HCT116 (cell line): ENCODE measurements around the gene TANC1. TPM values are rescaled to one million over a fixed set of nuclear protein-coding genes. Genes with fewer than 3 reads are reported as not detected.

ENCODE experiments used
- ATAC-seq: fragments of 200-7000 bp; cut with Tn5 transposase; 2 replicates; pipeline ENCODE4 v1.9.1; 2020; ENCODE audit warnings: mild to moderate bottlenecking, moderate library complexity
- BruUV-seq: library from RNA; stranded (reverse); fragments of 400-500 nt; replicated peaks from 2 replicates; lab custom pipeline; 2021; lab: Mats Ljungman, UMichigan
- CTCF ChIA-PET: fragments of 300-600 bp; sonication (Branson Sonifier 250); formaldehyde crosslinking; loops from one replicate; lab custom pipeline; 2021; ENCODE audit warnings: antibody characterized with exemption; lab: Charles Lee
- POLR2A ChIA-PET: fragments of 300-600, 350-600 bp; sonication (Branson Sonifier 250); formaldehyde crosslinking; loops from one replicate; lab custom pipeline; 2021; ENCODE audit warnings: antibody characterized with exemption; lab: Charles Lee
- RAD21 ChIA-PET, 2 experiments: fragments of 300-600 bp; sonication (Branson Sonifier 250); formaldehyde crosslinking; loops; one replicate each; lab custom pipeline; 2023; ENCODE audit warnings: low total read pairs in 2 of 2; ENCODE audit not compliant: uncharacterized antibody in 2 of 2, unreplicated experiment in 2 of 2, low non-redundant PET in 1 of 2; lab: Charles Lee
- DNase-seq: peaks from one replicate; pipeline ENCODE4 v3.0.0-alpha.2; 2010; ENCODE audit warnings: low read depth, low spot score
- H2AFZ ChIP-seq: fragments of 200-600 bp; shearing (Covaris generic), sonication (generic); 2 replicates; pipeline ENCODE4 v1.6.1; 2017; ENCODE audit warnings: low read depth, mixed run types, mixed read lengths, antibody characterized with exemption, low read length; ENCODE audit not compliant: poor library complexity, severe bottlenecking
- H3K27ac ChIP-seq: 2 replicates; pipeline ENCODE4 v1.5.1; 2012; ENCODE audit warnings: low read depth, low read length
- H3K27me3 ChIP-seq: fragments of 200-600 bp; sonication (generic); 2 replicates; pipeline ENCODE4 v1.6.1; 2016; ENCODE audit warnings: mixed run types, low read length, mixed read lengths; ENCODE audit not compliant: insufficient read depth
- H3K36me3 ChIP-seq, 2 experiments: fragments of 200-500 bp in 1 of 2; fragments of 200-600 bp in 1 of 2; sonication (Bioruptor generic) in 1 of 2; sonication (generic) in 1 of 2; 2 replicates each; pipeline versions ENCODE4 v1.5.1 to v1.6.1; 2014 to 2016; ENCODE audit warnings: low read length in 2 of 2, inconsistent platforms in 1 of 2, mixed read lengths in 1 of 2, mixed run types in 1 of 2; ENCODE audit not compliant: insufficient read depth in 2 of 2, control insufficient read depth in 1 of 2
- H3K4me1 ChIP-seq, 2 experiments: fragments of 200-600 bp in 1 of 2; sonication (generic) in 1 of 2; 2 replicates each; pipeline versions ENCODE4 v1.5.1 to v1.6.1; 2012 to 2017; ENCODE audit warnings: low read length in 2 of 2, inconsistent platforms in 1 of 2, mild to moderate bottlenecking in 1 of 2, mixed read lengths in 1 of 2, mixed run types in 1 of 2, moderate library complexity in 1 of 2; ENCODE audit not compliant: insufficient read depth in 2 of 2, control insufficient read depth in 1 of 2
- H3K4me2 ChIP-seq: fragments of 200-600 bp; sonication (generic); 2 replicates; pipeline ENCODE4 v1.6.1; 2017; ENCODE audit warnings: mixed run types, low read length, mixed read lengths
- H3K4me3 ChIP-seq, 2 experiments: fragments of 200-600 bp in 1 of 2; sonication (generic) in 1 of 2; replicated peaks in 1 of 2; 2 replicates each; pipeline ENCODE4 v1.5.1; 2011 to 2016; ENCODE audit warnings: low read length in 2 of 2, control low read depth in 1 of 2, low read depth in 1 of 2, mild to moderate bottlenecking in 1 of 2, mixed read lengths in 1 of 2, mixed run types in 1 of 2
- H3K79me2 ChIP-seq: fragments of 200-600 bp; sonication (generic); 2 replicates; pipeline ENCODE4 v1.6.1; 2017; ENCODE audit warnings: mild to moderate bottlenecking, mixed run types, low read length, moderate library complexity, mixed read lengths; ENCODE audit not compliant: insufficient read depth
- H3K9ac ChIP-seq: fragments of 200-600 bp; sonication (generic); 2 replicates; pipeline ENCODE4 v1.6.1; 2016; ENCODE audit warnings: low read length, mixed read lengths
- H3K9me2 ChIP-seq: fragments of 200-600 bp; sonication (generic), shearing (Covaris generic); 2 replicates; pipeline ENCODE4 v1.6.1; 2017; ENCODE audit warnings: mixed run types, mild to moderate bottlenecking, moderate library complexity; ENCODE audit not compliant: insufficient read depth
- H3K9me3 ChIP-seq, 2 experiments: fragments of 200-500 bp in 1 of 2; fragments of 200-600 bp in 1 of 2; sonication (Bioruptor generic) in 1 of 2; sonication (generic) in 1 of 2; 2 replicates each; pipeline ENCODE4 v1.6.1; 2014 to 2017; ENCODE audit warnings: low read length in 2 of 2, mixed read lengths in 2 of 2, inconsistent platforms in 1 of 2, low read depth in 1 of 2, mild to moderate bottlenecking in 1 of 2, mixed run types in 1 of 2, moderate library complexity in 1 of 2; ENCODE audit not compliant: control insufficient read depth in 1 of 2, insufficient read depth in 1 of 2
- H4K20me1 ChIP-seq: fragments of 200-600 bp; sonication (generic), shearing (Covaris generic); 2 replicates; pipeline ENCODE4 v1.6.1; 2017; ENCODE audit warnings: mixed run types, mild to moderate bottlenecking, moderate library complexity; ENCODE audit not compliant: insufficient read depth
- ATF3 ChIP-seq: IDR thresholded peaks from 2 replicates; pipeline ENCODE4 v1.6.1; 2012
- EZH2 ChIP-seq: fragments of 200-600 bp; sonication (generic); IDR thresholded peaks from 2 replicates; pipeline ENCODE4 v1.6.1; 2017; ENCODE audit warnings: antibody characterized with exemption, mixed run types
- MAX ChIP-seq: IDR thresholded peaks from 2 replicates; pipeline ENCODE4 v1.6.1; 2012
- POLR2A ChIP-seq: IDR thresholded peaks from 2 replicates; pipeline ENCODE4 v1.7.0; 2011; ENCODE audit warnings: borderline replicate concordance; ENCODE audit not compliant: insufficient read depth, insufficient read length; ENCODE audit errors: extremely low read depth
- REST ChIP-seq: IDR thresholded peaks from 2 replicates; pipeline ENCODE4 v1.6.1; 2012; ENCODE audit warnings: low read depth
- SP1 ChIP-seq: IDR thresholded peaks from 2 replicates; pipeline ENCODE4 v1.6.1; 2012; ENCODE audit warnings: low read depth
- YY1 ChIP-seq: IDR thresholded peaks from 2 replicates; pipeline ENCODE4 v1.6.1; 2011; ENCODE audit warnings: low read length, low read depth, moderate library complexity, mild to moderate bottlenecking; ENCODE audit not compliant: insufficient replicate concordance; ENCODE audit errors: extremely low read depth
- ZBTB33 ChIP-seq: IDR thresholded peaks from 2 replicates; pipeline ENCODE4 v1.6.1; 2011; ENCODE audit warnings: mild to moderate bottlenecking, low read length, moderate library complexity; ENCODE audit not compliant: insufficient replicate concordance; ENCODE audit errors: extremely low read depth
- intact Hi-C: fragments of 100-400 bp; cut with micrococcal nuclease; formaldehyde crosslinking; loops from 2 replicates; pipeline ENCODE4 v1.10.0; 2022
- total RNA-seq: library from RNA; stranded (reverse); gene quantifications from one replicate; pipeline ENCODE4 v1.2.1, GENCODE V29; 2021; ENCODE audit not compliant: unreplicated experiment

The TANC1 gene
- total RNA-seq, 1 experiment from 2014 or later = 15.1 TPM

GRCh38 chr2:159067971-159068370 lies 99.5 kb downstream of the TANC1 start:
- BruUV-seq = no TSS peak
- H3K9me3 ChIP-seq = no peaks in the 10 kb centered on the region
- POLR2A ChIA-PET = no interaction called here

More at GRCh38 chr2:159067971-159068370, 99.5 kb downstream of the TANC1 start:
- intact Hi-C loops = no loop called here
- H3K9me2 ChIP-seq = no peaks in the 10 kb centered on the region
- peaks cover 21 to 32% of the 10 kb centered on the region in 2 experiments for H3K4me1 ChIP-seq
- H3K4me2 ChIP-seq = no peak overlapping the region
- no peaks in the 10 kb centered on the region for H3K36me3 ChIP-seq
- DNase-seq (no peak), ATAC-seq (no peak)
- H2AFZ ChIP-seq = no peak overlapping the region
- no peaks in the 10 kb centered on the region for H3K79me2 ChIP-seq
- H3K4me3 ChIP-seq = no peak overlapping the region
- ChIA-PET CTCF (no interaction called here), RAD21 (no interaction called here)
- H3K27ac ChIP-seq = no peak overlapping the region
- H4K20me1 ChIP-seq = no peaks in the 10 kb centered on the region
- TF ChIP-seq ATF3 = no peak
- TF ChIP-seq MAX = no peak
- TF ChIP-seq EZH2 = no peak
- no peak for TF ChIP-seq YY1
- no peak for TF ChIP-seq REST
- TF ChIP-seq ZBTB33 = no peak
- no peak for TF ChIP-seq POLR2A
- TF ChIP-seq SP1 = no peak
- no peaks in the 10 kb centered on the region for H3K27me3 ChIP-seq
- no peak overlapping the region for H3K9ac ChIP-seq
